Muscle layer of duodenum (tissue), 2 donors: Measurements from ENCODE around the gene XRCC4.
"Not testable (repeated sequence)": the region's sequence is repeated elsewhere in the genome, so short reads cannot be mapped to it uniquely, and the experiment has no call there.

ENCODE experiments used
- H3K27ac ChIP-seq: one replicate; pipeline ENCODE4 v1.7.0; 2013; ENCODE audit warnings: mild to moderate bottlenecking, low read length
- H3K27me3 ChIP-seq: one replicate; pipeline ENCODE4 v1.7.0; 2013; ENCODE audit warnings: low read depth, mild to moderate bottlenecking, control low read depth, low read length
- H3K36me3 ChIP-seq, 2 donors: one replicate each; pipeline ENCODE4 v1.7.0; 2013; ENCODE audit warnings: low read length in 2 of 2, control low read depth in 1 of 2, mild to moderate bottlenecking in 1 of 2; ENCODE audit not compliant: insufficient read depth in 2 of 2, control insufficient read depth in 1 of 2
- H3K4me1 ChIP-seq, 2 donors: one replicate each; pipeline ENCODE4 v1.7.0; 2013; ENCODE audit warnings: low read length in 2 of 2, mild to moderate bottlenecking in 2 of 2, control low read depth in 1 of 2, moderate library complexity in 1 of 2; ENCODE audit not compliant: insufficient read depth in 2 of 2, control insufficient read depth in 1 of 2
- H3K4me3 ChIP-seq, 2 donors: one replicate each; pipeline ENCODE4 v1.7.0; 2013; ENCODE audit warnings: low read length in 2 of 2, low read depth in 1 of 2, mild to moderate bottlenecking in 1 of 2
- H3K9me3 ChIP-seq, 2 donors: one replicate each; pipeline ENCODE4 v1.7.0; 2013; ENCODE audit warnings: low read length in 2 of 2, control low read depth in 1 of 2, mild to moderate bottlenecking in 1 of 2; ENCODE audit not compliant: control insufficient read depth in 1 of 2
- donor health status: healthy.

Gene XRCC4

DNA sequence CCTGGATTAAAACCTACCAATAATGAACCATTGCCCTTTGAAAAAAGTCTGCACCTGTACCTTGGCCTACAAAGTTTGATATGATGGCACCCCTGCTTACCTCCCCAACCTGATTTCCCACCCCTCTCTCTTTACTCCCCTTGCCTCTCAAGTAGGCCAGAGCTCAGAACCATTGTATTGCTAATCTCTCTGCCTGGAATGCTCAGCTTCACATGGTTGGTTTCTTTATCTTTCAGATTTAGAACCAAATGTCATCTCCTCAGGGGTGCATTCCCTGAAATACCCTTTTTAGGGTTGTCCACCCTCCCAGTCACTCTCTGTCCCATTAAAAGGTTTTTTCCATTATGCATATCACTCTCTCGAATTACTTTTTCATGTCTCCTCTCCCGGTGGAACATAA, 277.6 kb downstream of the XRCC4 start:
- no peaks in the 10 kb centered on the region for H3K36me3 ChIP-seq

DNA sequence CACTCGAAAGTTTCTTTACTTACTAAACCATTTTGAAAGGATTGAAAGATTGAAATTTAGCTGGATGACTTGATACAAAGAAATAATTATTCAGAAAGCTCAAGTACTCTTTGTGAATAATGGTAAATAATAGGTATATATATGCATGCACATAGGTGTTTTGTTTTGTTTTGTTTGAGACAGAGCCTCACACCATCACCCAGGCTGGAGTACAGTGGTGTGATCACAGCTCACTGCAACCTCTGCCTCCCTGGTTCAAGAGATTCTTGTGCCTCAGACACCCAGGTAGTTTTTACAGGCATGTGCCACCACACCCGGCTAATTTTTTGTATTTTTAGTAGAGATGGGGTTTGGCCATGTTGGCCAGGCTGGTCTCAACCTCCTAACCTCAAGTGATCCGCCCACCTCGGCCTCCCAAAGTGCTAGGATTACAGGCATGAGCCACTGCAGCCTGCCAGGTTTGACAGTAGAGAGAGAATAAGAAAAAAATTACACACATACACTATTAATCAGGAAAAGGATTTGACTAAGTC, 278.2 kb downstream of the XRCC4 start:
- not testable (repeated sequence) for H3K4me1 ChIP-seq, H3K4me3 ChIP-seq, H3K27me3 ChIP-seq, H3K9me3 ChIP-seq, H3K27ac ChIP-seq, H3K36me3 ChIP-seq

More for the DNA sequence above, 277.6 kb downstream of the XRCC4 start:
- peaks cover under 1 to 2% of the 10 kb centered on the region in 2 donors for H3K9me3 ChIP-seq
- H3K27me3 ChIP-seq: no peaks in the 10 kb centered on the region
- H3K4me1 ChIP-seq: no peaks in the 10 kb centered on the region
- H3K4me3 ChIP-seq: no peak overlapping the region
- H3K27ac ChIP-seq: no peak overlapping the region

DNA sequence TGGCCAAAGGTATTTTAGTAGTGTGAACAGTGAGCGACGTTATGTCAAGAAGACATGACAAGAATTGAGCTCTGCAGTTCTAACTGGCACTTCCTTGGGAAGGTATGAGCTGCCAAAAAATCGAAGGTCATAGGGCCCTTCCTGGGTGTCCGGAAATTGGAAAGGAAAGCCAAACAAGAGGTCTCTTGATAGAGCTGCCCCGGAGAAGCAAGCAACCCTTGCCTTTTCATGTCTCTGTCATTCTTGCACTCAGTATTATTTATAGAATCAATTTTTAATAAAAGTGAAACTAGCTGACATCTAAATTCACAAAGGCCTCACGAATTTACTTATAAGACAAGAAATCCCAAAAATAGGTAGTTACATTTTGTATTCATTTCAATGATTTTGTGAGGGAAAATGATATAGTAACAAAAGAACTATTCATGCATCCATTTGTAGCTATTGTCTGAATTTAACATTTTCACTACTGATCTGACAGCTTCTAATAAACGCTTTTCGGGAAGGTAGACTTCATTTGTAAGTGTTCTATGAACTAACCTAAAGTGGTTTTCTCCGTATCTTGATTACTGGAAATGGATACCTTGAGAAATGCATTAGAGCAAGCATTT, 280.4 kb downstream of the XRCC4 start:
- Histone ChIP-seq H3K36me3 (no peaks in the 10 kb centered on the region), H3K4me3 (no peak overlapping the region), H3K27ac (no peak overlapping the region), H3K27me3 (no peaks in the 10 kb centered on the region), H3K4me1 (no peaks in the 10 kb centered on the region), H3K9me3 (peaks cover 4 to 7% of the 10 kb centered on the region in 2 donors)

DNA sequence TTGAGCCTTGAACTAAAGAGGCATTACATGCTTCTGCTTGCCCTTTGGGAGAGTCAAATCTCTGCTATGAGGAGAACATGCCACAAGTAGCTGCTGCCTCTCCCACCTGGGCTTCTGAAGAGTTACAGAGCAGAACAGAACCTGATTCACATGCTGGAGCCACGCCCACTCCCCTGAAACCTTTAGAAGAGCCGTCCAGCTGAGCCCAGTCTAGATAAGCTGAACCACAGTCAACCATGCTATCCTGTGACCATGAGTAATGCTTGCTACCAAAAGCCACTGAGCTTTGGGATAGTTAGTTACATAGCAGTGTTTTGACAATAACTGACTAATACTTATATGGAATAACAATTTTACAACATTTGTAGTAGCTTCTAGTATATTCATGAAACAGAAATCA, 283.2 kb downstream of the XRCC4 start:
- peaks cover 4 to 7% of the 10 kb centered on the region in 2 donors for H3K9me3 ChIP-seq
- H3K4me3 ChIP-seq: no peak overlapping the region
- H3K27ac ChIP-seq: no peak overlapping the region
- H3K36me3 ChIP-seq: no peaks in the 10 kb centered on the region
- no peaks in the 10 kb centered on the region for H3K27me3 ChIP-seq
- no peaks in the 10 kb centered on the region for H3K4me1 ChIP-seq

DNA sequence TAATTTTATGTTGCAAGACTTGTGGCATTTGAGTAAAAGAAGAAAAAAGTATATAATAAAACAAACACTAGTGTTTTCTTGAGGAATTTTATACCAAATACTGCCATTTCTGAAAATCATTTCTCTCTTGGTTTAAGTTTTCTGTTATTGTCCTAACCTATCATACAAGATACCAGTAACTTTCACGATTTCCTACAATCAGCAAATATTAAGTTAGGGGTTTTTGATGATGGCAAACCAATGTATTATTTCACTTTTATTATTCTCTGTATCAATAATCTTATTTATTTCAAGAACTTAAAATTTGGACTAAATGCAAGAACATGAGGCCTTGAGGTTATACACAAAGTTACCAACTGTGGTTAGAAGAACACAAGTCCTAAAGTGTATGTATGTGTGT, 285.2 kb downstream of the XRCC4 start:
- Histone ChIP-seq H3K4me1 (no peaks in the 10 kb centered on the region), H3K9me3 (peaks cover 4 to 7% of the 10 kb centered on the region in 2 donors), H3K27me3 (no peaks in the 10 kb centered on the region), H3K4me3 (no peak overlapping the region), H3K36me3 (no peaks in the 10 kb centered on the region), H3K27ac (no peak overlapping the region)

DNA sequence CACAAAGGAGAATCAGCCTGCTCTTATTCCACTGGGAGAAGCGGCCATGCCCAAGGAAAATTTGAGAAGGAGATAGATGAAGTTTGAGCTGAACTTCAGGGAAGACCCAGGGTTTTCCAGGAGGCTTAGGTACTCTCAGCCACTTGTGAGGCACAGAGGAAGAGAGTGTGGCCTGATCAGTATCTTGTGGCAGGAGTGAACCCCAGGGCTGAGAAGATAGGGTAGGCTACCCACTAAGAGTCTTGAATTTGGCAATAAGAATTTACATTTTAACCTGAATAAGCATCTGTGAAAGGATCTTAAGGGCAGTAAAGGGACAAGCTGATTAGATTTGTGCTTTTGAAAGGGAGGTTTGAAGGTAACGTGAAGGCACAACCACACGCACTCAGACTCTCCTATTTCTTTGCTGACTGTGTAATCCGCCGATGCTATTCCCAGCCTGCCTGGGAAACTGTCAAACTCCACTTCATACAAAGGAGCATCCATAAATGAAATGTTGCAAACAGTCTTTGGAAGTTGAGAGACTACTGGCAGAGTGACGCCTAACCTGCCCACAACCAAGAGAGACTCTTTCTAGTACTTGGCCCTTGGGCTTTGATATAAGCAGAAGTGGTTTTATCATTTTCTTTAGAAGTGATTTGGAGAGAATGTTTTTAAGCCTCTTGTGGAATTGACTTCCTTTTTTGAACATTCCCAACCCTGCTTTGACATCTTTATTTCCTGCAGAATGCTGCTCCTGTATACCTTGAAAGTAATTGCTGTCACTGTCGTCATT, 286.0 kb downstream of the XRCC4 start:
- Histone ChIP-seq H3K4me3 (no peak overlapping the region), H3K36me3 (no peaks in the 10 kb centered on the region), H3K4me1 (peaks cover 0 to 3% of the 10 kb centered on the region in 2 donors), H3K27ac (no peak overlapping the region), H3K9me3 (peaks cover 4 to 7% of the 10 kb centered on the region in 2 donors), H3K27me3 (no peaks in the 10 kb centered on the region)

DNA sequence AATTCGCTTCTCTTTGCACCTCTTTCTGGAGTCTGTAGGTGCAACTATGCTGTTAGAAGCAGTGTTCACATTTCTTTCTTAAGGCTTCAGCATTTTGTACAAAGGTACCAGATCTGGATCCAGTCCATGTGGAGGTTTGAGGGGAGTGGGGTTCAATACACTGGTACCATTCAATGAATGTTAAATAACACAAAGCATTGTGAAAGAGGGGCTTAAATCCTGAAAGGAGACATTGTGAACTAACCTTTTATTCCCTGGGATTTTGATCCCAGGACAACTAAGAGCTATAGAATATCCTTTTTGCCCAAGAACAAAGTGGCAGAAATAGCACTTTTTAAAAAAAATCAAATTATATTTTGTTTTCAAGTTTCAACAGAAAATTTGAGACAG, 286.5 kb downstream of the XRCC4 start:
- Histone ChIP-seq H3K27me3 (no peaks in the 10 kb centered on the region), H3K4me1 (peaks cover 0 to 3% of the 10 kb centered on the region in 2 donors), H3K36me3 (no peaks in the 10 kb centered on the region), H3K27ac (no peak overlapping the region), H3K4me3 (no peak overlapping the region), H3K9me3 (peaks cover 4 to 7% of the 10 kb centered on the region in 2 donors)

DNA sequence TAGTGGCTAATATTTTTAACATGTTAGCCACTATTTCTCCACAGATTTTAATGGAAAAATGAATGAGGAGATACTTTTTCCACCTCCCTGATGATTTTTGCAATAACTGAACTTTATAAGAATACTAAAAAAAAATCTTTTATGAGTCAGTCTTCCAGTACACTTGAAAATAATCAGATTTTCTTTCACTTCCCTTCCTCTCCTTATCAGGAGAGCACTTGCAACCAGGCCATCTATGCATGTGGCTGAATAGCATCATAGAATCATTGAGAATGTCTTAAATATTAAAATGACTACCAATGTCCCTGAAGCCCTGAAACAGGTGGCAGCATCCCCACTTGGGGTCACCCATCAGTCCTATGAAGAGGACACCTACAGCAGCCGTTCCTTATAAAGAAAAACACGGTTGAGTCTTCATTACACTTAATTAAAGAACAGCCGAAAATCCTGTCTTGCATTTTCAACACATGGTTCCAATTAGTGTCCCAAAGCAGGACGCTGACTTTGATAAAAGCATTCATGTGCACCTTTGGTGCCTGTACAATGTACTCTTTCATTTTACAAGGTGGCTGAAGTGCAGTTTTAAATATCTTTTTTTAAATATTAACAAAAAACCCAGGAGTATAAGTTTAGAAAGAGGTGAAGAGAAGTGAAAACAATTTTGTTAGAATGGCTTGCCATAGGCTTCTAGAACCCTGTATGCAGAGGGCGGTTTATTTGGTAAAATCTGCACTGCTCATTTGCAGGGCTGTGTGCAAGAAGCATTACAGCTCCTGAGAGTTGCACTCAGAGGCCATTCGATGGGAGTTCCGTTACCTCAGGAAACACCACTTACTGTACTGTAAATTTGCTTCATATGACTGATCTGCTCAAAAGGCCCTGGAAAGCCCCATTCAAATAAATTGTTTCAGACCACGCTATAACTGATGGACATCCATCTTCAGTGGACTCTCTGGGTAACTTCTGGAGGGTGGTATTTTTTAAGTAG, 287.3 kb downstream of the XRCC4 start:
- Histone ChIP-seq H3K9me3 (peaks cover 4 to 7% of the 10 kb centered on the region in 2 donors), H3K27ac (no peak overlapping the region), H3K36me3 (no peaks in the 10 kb centered on the region)

DNA sequence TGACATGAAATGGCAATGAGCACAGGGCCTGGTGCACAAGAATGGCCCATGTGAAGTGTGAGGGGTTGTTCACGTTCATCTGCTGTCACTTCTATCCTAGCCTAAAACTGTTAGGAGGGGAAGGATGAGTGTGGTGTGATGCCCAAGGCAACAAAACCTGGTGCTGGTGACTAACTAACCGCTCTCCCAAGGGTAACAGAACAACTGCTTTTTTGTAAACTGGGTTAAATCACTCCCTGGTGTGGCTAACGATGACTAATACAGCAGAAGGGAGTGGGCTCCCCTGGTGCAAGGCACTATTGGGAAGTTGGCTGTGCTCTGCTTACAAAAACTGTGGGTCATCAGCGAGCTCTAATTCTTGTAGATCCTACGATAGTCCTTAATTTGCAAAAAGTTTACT, 291.0 kb downstream of the XRCC4 start:
- H3K27ac ChIP-seq: peak overlapping the region; percentile 42
- peaks cover 0 to 3% of the 10 kb centered on the region in 2 donors for H3K4me1 ChIP-seq
- H3K4me3 ChIP-seq: no peak overlapping the region
- no peaks in the 10 kb centered on the region for H3K36me3 ChIP-seq
- no peaks in the 10 kb centered on the region for H3K27me3 ChIP-seq
- no peaks in the 10 kb centered on the region for H3K9me3 ChIP-seq

More for the DNA sequence above, 287.3 kb downstream of the XRCC4 start:
- no peaks in the 10 kb centered on the region for H3K27me3 ChIP-seq
- H3K4me3 ChIP-seq: no peak overlapping the region
- peaks cover 0 to 3% of the 10 kb centered on the region in 2 donors for H3K4me1 ChIP-seq

DNA sequence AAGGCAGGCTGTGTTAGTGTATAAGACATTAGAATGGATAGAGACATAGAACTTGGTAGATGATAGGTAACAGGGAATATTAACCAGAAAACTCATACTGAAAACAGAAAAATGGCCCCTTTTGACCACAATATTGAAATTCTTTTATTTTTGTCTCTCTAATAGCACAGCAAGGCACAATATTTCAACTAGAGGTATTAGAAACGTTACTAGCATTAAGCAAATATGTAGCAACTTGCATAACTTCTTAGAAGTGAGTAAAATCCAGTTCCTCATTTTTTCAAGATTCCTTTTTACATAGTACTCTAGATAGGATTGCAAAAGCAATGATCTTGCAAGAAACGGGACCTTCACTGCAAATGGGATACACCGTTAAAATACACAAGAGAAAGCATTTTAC, 291.5 kb downstream of the XRCC4 start:
- Histone ChIP-seq H3K27me3 (no peaks in the 10 kb centered on the region), H3K4me1 (peaks cover 0 to 3% of the 10 kb centered on the region in 2 donors), H3K9me3 (no peaks in the 10 kb centered on the region), H3K4me3 (no peak overlapping the region), H3K27ac (peak overlapping the region; percentile 42), H3K36me3 (no peaks in the 10 kb centered on the region)

DNA sequence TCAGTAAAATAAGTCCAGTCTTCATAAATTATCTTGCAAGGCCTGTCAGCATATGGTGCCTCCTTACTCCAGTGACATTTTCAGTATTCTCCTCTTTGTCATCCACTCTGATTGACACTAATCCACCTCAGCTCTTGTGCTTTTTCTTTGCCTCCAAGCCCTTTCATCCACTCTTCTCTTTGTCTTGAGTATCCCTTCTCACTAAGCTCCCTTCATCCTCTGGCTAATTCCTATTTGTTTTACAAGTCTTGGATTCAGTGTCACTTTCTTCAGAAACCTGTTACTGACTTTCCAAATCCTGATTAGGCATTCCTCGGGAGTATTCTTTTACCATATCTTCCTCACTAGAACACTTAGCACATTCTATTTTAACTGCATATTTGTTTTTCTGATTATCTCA, 293.6 kb downstream of the XRCC4 start:
- Histone ChIP-seq H3K36me3 (no peaks in the 10 kb centered on the region), H3K4me1 (peaks cover 0 to 3% of the 10 kb centered on the region in 2 donors), H3K9me3 (no peaks in the 10 kb centered on the region), H3K27ac (no peak overlapping the region), H3K4me3 (no peak overlapping the region), H3K27me3 (no peaks in the 10 kb centered on the region)
